GM21390 (cell line): ENCODE data around the gene RAC2.

ENCODE experiments used
- ATAC-seq: cut with Tn5 transposase; IDR thresholded peaks from one replicate; pipeline ENCODE4 v1.9.1; 2021; ENCODE audit not compliant: unreplicated experiment

The RAC2 gene

DNA sequence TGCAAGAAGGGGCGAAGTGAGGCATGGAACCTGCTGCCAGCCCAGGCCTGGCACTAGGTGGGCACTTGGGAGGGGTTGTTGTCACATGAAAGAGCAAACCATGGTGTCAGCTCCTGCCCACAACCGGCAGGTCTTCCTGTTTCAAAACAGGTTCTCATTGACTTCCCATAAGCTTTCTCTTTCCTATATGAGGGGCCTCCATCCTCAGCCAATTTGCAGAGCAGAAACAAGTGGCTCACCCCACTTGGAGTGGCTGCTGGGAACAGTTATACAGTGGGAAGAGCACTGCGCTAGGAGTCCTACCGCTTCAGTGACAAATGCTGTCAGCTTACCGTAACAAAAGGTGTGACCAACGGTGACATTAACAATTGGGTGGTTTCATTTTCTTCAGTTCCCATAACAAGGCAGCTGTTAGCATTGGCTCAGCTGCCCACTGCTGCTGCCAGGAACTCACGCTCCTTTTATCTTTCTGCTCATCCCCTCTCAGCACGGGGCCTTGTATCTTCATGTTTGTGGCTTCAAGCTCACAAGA is 21.6 kb downstream of the RAC2 start:
- no peak for ATAC-seq

DNA sequence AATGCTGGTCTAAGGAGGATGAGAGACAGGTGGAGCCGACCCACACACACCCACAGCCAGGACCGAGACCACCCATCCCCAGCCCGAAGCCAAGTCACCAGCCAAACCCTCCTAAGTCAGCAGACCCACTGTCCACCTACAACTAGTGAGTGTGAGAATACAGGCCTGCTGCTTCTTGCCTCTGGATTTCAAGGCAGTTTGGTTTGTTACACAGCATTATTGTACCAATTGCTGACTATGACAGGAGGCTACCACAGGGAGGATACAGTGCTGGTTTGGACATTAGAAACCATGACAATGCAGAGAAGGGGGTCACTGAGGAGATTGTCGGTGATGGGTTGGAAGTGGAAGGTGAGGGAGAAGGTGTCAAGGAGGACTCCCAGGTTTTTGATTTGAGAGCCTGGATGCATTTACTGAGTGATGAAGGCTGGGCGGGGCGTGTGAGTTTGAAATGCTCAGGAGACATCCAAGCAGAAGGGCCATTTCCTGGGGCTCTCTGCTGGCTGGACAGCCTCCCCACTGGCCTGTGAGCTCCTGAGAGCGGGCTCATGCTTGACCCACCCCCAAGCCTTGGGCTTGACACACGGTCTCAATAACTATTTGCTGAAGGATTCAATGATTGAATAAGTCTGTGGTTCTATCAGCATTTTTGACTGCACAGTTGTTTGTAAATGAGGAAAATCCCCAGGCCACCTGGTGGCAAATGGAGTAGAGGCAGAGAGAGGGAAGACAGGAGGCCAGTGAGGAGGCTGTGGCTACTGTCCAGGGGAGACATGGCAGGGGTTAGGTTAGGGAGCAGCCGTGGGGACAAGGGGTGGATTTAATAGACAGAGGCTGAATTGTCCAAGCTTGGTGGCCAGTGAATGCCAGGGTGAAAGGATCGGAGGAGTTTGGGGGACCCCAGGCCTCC is 22.4 kb downstream of the RAC2 start:
- no peak for ATAC-seq

DNA sequence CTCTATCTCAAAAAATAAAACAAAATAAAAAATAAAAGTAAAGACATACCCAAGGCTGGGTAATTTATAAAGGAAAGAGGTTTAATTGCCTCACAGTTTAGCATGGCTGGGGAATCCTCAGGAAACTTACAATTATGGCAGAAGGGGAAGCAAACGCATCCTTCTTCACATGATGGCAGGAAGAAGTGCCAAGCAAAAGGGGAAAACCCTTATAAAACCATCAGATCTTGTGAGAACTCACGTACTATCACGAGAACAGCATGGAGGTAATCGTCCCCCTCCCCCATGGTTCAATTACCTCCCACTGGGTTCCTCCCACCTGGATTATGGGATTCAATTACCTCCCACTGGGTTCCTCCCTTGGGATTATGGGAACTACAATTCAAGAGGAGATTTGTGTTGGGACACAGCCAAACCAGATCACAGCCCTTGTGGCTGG is 23.5 kb downstream of the RAC2 start:
- ATAC-seq: no peak

DNA sequence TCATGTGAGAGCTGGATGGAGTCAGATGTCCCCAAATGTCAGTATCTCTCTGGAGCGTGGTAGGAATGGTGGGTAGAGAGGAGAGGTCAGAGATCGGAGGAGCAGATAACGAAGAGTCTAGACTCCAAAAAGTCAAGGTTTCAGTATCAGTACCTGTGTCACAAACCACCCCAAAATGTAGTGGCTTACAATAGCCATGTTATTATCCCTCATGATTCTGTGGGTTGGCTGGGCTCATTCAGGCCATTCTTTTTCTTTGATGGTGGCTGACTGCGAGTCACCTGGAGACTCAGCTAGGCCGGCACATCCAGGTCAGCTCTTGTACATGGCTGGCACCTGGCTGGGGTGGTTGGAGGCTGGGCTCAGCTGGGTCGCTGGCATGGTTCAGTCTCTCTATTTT is 24.5 kb downstream of the RAC2 start:
- ATAC-seq: peak; percentile 22

DNA sequence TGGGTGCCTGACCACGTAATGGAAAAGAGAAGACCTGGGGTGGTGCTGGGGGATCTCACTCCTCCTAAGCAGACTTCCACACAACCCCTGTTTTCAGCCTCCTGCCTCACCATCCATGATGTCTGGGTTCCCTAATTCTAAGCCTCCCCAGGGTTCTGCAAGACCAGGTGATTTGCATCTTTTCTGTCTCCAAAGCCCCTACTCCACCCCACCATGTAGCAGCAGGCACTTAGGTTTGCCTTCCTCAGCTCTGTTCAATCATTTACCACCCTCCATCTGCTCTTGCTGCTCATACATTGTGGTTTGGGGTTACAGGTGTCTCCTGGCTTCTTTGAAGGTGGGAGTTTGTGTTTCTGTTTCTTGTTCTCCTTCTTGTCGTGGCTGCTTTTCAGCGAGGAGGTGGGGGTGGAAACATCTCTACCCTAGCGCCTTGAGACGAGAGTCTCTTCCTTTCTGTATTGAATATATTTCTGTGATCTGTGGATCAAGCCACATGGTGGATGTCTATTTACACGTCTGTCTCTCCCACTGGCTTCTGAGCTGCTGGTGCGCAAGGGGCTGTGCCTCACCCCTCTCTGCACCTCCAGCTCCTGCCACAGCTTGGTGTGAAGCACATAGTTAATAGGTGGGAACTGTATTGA is 25.2 kb downstream of the RAC2 start:
- peak; percentile 71 for ATAC-seq

DNA sequence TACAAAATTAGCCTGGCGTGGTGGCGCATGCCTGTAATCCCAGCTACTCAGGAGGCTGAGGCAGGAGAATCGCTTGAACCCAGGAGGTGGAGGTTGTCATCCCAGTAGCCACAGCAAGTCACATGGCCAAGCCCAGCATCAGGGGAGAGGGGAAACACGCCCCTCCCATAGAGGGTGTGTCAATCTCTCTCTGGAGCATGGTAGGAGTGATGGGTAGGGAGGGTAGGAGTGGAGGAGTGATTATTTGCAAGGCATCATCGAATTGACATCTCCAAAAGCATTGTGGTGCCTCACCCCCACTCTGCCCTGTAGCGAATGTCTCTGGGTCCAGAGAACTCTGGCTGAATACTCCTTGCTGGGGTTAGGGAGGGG is 25.7 kb downstream of the RAC2 start:
- ATAC-seq: no peak

DNA sequence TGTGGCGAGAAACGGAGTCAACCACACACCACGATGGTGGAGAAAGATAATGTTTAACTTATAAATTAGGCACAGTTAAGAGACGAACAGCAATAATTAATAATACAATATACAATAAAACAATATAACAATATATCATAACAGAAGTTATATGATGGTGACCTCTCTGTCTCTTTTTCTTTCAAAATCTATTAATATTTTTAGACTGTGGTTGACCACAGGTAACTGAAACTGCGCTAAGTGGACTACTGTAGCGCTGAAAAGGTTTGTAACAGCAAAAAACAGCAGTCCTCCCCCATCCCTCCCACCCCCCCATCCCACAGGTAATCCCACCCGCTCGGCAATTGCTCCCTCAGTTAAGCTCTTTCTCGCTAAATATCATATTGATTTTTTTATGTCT is 28.2 kb downstream of the RAC2 start:
- no peak for ATAC-seq

DNA sequence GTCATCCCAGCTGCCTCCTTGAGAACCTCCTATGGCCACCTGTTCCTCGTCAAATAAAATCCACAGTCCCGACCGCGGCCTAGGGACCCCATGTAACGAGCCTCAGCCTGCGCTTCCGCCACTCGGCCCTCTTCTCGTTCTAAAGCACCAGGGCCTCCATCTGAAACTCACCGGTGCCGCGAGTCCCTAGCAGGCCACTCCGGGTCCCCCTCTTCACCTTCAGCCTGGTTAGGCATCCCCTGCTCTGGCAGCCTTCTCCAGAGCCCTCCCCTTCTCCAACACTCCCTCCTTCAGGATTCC is 29.4 kb downstream of the RAC2 start:
- no peak for ATAC-seq

DNA sequence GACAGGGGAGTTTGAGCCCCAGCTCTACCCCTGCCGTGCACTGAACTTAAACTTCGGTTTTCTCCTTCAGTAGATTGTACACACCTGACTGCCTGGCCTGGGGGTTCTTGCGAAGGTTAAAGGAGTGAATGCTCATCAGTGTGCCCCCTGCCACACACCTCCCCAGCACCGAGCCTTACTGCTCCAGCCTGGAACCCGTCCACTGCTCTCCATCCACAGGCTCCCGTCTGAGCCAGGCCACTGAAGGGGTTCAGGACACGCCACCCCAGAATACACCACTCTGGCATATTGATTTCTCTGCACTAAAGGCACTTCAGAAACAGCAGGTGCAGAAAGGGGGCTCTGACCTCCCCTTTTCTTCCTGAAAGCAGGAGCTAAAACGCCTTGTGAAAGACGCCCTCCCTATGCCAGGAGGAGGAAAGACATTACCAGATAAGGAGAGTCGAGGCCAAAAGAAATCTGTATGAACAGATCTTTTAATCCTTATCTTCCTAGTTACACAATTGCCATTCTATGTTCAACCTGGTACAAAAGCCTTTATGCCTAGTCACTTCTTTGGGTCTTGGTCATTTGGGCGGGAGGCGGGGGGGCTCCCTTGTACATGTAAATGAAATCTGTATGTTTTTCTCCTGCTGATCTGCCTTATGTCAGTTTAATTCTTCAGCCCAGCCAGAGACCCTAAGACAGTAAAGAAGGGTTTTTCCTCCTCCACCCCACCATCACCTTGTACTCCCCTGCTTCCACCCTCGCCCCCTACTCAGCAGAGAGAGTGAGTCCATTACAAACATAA is 29.9 kb downstream of the RAC2 start:
- no peak for ATAC-seq

DNA sequence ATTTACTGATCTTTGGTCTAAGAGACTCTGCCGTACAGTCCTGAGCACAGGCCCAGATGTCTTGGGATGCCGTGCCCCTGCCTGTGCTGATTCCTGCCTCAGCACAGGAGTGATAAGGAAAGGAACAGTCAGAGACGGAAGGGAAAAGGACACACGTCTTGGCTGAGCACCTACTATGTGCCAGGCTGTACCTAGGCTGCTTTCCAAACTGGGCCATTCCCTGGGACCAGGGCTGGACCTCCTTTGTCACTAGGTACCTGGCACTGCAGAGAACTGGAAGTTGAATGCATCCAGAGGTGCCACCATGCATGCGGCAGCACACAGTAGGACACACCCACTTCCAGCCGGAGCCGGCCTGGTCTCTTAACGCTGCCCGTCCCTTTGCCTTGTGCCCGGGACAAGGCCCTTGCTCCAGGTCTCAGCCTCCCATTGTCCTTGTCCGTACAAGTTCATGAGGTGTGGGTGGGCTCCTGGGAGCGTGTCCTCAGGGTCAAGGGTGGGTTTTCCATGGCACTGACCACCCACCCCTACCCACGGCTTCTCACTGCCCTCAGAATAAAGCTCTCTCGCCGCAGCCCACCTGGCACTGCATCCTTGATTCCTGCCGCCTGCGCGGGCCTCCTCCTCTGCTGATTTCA is 30.7 kb downstream of the RAC2 start:
- ATAC-seq: no peak

DNA sequence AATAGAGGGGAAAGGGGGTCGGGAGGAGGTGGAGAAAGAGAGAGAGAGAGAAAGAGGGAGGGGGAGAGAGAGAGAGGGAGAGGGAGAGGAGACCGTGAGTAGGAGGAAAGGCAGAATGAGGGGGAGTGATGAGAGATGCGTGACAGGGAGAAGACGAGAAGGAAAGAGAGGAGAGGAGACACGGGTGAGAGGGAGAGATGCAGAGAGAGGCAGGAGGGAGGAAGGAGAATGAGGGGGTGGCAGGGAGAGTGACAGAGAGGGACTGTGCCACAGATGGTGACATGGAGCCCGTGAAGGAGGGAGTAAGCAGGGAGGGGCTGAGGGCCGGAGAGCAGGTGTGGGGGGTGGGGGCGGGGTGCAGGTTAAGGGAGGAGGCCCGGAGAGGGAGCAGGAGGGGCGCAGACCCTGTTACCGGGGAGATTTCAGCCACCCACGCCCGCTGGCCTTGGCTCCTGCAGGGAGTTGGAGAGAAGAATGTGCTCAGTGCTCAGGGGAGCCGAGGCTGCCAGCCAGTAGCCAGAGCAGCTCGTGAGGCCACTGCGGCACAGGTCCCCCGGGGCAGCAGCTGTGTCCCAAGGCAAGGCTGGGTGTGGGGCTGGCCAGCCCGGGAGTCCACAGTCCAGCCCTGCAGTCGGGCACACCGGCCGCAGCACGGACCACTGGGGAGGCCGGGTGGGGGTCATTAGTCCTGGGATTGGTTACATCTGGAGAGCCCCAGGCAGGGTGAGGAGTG is 31.7 kb downstream of the RAC2 start, which contains the start of gene SSTR3:
Gene SSTR3 (minus strand): TSS at position 304 of the 733 bp plus-strand sequence. CDS start 4,674 bp downstream, outside the sequence.
- ATAC-seq: no peak

DNA sequence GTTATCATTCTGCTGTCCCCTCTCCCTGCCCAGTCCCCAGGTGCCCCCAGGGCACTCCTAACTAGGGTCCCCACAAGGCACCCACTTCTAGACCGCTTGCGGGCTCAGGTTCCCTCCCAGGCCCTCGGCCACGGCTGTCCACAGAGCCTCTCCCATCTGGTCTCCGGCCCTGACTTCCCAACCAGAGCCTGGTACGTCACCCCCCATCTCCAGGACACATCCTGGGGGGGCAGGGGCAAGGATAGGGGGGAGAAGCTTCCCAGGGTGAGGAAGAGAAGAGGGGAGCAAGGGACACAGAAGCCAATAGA is 32.2 kb downstream of the RAC2 start:
- no peak for ATAC-seq

DNA sequence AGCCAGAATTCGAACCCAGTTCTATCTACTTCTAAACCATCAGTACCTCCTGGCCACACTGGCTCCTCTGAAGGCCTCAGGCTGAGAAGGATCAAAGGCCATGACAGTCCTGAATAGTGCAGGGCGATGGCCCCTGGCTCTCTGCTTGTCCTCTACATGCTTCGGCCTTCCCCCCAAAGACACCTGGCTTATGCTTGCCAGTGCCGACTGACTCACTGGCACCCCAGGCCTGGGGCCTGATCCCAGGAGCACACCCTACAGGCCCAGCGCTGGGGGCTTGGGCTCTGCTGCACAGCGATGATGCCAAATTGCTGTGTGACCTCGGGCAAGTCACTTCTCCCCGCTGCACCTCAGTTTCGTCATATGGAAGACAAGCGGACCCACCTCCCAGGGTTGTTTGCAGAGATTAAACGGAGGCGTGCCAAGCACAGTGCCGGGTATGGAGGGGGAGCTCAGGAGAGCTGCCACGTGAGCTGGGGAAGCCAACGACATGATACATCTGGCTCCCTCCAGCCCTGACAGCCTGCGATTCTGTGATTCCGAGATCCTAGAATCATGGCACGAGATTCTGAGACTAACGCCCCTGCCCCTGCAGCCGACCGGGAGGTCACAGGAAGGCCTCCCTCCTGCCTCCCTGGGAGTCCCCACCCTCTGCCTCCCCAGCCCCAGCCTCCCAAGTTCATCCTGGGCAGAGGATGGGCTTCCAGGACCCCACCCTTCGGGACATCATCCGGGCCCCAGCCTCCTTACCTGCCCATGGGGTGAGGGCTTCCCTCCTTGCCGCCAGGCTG is 32.8 kb downstream of the RAC2 start:
- no peak for ATAC-seq

DNA sequence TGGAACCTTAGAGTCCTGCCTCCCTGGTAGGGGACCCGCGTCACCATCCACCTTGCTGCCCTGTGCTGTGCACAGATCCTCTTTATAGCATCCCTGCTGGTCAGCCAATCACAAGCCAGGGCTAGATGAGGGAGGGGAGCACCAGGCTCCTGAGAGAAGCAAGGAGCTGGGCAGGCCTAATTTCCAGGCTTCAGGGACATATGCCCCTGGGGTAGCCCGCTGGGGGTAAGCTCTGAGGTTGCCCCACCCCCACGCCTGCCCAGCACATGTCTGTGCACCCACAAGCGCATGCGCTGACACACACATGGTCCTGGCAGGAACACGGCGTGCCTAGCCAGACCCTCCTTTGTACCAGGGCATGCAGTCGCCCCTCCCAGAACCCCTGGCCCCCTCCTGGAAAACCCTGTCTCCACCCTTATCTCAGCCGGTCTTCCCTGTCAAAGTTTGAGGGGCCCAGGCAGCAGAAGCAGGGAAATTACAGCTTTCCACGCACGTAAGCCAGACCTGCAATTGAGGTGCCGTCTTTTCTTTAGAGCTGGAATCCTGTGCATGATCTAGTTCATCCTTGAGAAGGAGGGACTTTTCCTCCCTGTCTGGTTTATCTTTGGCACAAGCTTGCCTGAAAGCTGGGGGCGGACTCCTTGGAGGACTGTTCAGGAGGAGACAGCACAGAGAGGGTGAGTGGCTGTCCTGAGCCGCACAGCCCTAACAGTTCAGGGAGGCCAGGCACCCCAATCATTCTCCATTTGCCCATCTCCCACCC is 33.8 kb downstream of the RAC2 start:
- no peak for ATAC-seq

DNA sequence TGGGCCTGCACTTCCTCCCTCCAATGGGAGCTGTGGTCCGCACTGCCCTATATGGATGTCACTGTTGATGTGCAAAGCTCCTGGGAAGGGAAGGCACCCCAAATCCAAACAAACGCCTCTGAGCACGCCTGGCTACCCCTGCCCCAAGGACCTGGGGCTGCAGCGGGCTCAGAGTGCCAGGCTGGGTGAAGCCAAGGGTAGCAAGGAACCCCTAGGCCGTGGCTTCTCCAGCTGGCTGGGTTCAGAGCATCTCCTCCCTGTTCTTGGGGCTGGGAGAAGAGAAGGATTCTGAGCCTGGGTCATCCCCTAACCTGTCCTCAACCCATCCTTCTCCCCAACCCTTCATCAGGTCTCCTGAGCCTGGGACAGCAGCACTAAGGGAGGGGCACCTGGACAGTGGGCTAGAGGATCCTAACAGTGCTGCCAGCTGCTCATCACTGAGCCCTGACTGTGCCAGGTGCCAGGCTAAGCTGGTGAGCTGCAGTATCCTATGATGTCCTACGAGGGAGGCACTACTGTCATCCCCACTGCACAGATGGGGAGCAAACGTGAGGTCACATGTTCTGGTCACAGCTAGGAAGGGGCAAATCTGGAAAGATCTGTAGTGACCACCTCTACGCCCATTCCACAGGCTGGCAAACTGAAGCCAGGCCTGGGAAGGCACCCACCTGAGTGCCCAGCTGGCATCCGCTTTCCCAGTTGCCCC is 34.8 kb downstream of the RAC2 start:
- ATAC-seq: no peak

DNA sequence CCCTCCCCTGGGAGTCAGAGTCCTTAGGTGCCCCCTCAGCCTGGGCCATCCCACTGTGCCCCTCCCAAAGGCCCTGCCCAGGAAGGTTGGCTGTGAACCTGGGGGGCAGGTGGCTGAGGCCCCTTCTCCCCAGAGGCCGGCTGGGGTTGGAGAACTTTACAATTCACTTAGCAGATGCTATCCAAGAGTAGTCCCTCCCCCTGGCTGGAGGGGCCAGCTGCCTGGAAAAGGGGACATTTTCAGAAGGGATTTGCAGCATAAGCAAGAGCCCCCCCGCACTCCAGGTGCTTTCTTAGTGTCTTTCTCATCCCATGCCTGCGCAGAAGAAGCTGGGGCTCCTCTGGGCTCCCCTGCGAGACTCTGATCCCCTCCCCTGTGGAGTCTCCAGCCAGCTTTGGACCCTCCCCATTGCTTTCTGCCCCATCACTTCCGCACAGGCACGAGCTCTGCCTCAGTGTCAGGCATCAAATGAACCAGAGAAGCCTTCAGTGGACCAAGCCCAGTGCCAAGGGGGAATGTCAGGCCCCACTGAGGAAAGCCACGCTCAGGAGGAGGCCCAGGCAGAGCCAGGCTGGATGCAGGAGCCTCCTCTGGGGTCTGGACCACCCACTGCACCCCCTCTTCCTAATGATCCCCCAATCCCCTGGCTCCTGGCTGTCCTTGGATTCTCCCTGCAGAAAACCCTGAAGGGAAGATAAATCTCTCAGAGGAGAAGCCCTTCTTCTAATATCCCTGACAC is 35.5 kb downstream of the RAC2 start:
- ATAC-seq: no peak

DNA sequence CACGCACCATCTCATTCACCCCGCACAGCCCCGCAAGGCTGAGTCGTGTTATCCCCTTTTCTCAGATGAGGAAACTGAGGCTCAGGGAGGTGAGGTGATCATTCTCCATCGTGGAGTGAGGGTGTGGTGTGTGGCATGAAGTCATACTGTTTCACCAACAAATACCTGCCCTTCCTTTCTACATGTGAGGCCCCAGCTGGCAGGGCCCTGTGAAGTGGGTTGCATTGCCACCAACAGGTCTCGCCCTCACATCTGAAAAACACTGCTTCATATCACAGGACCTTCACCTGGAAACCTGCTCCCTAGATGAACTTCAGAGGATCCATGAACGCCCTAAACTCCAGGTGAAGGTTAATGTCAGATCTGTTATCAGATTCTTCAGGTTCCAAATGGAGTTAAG is 36.1 kb downstream of the RAC2 start:
- no peak for ATAC-seq
